NCI-H1436 treated with DMSO at 0.1 percent for 48 hours (cell line): ENCODE measurements around the gene SLC35E2B.

Experiments
- DNase-seq: peaks from one replicate; lab custom pipeline; 2025; lab: John Stamatoyannopoulos, UW

The SLC35E2B gene

DNA sequence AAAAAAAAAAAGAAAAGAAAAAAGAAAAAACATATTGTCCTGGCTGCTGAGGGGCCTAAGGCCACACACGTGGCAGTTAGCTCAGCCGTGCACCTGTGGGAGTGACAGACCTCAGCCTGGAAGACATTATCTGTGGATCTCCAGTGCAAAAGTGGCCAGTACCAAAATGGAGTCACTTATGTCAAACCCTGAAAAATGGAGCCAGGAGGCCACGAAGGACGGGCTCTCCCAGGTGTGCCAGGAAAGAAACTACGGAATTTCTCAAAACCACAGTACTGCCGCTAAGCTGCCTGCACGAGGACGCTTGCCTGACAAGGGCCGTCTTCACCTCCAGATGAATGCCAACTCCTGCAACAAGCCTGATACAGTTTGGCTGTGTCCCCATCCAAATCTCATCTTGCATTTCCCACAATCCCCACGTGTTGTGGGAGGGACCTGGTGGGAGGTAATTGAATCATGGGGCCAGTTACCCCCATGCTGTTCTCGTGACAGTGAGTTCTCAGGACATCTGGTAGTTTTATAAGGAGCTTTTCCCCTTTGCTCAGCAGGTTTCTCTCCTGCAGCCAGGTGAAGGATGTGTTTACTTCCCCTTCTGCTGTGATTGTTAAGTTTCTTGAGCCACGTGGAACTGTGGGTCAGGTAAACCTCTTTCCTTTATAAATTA is 82.6 kb downstream of the SLC35E2B start:
- DNase-seq: no peak
